GM12873 (cell line): Measurements from ENCODE around the gene ABCG4.

Experiments
- CTCF ChIP-seq: IDR thresholded peaks from 2 replicates; pipeline ENCODE4 v1.5.1; 2012; ENCODE audit warnings: low read depth, mild to moderate bottlenecking, moderate library complexity, low read length, control low read depth; ENCODE audit not compliant: insufficient read depth; ENCODE audit errors: missing control alignments

Gene ABCG4

GRCh38 chr11:119118227-119118626 lies 30.6 kb upstream of the ABCG4 start:
- TF ChIP-seq CTCF = no peak

GRCh38 chr11:119118946-119119345 lies 29.9 kb upstream of the ABCG4 start:
- TF ChIP-seq CTCF = no peak

GRCh38 chr11:119120639-119121007 lies 28.2 kb upstream of the ABCG4 start:
- TF ChIP-seq CTCF = no peak

GRCh38 chr11:119121008-119121810 lies 27.6 kb upstream of the ABCG4 start, which contains the start of gene HINFP:
Gene HINFP, plus strand, starts transcription at chr11:119121580. Its CDS starts 5,365 bp downstream, at chr11:119126945.
- TF ChIP-seq CTCF = peak; percentile 5

- no peak for TF ChIP-seq CTCF
Observed at GRCh38 chr11:119121811-119122124, 27.1 kb upstream of the ABCG4 start.

- no peak for TF ChIP-seq CTCF
Observed at GRCh38 chr11:119125821-119126220, 23.0 kb upstream of the ABCG4 start.

- no peak for TF ChIP-seq CTCF
Observed at GRCh38 chr11:119126675-119127268, 22.1 kb upstream of the ABCG4 start.
